PC-9 (cell line): ENCODE results near the gene CROCC2.

Experiments
- CTCF ChIP-seq: fragments of 200-600 bp; sonication (generic); conservative IDR thresholded peaks from 2 replicates; pipeline ENCODE4 v1.6.1; 2017; ENCODE audit warnings: mixed run types, antibody characterized with exemption, mild to moderate bottlenecking, moderate library complexity
- EZH2 ChIP-seq: fragments of 200-600 bp; sonication (generic); IDR thresholded peaks from 2 replicates; pipeline ENCODE4 v1.8.0; 2017; ENCODE audit warnings: antibody characterized with exemption, low read depth

- TF ChIP-seq CTCF (no peak), EZH2 (no peak)
Observed at GRCh38 chr2:240970816-240971215, 64.7 kb downstream of the CROCC2 start.
